Mesenteric fat pad (tissue), 1 donor: ENCODE data around the gene TNRC6B. TPM values are rescaled to one million over a fixed set of nuclear protein-coding genes. Genes with fewer than 3 reads are reported as not detected.
"Not testable (repeated sequence)": the region's sequence is repeated elsewhere in the genome, so short reads cannot be mapped to it uniquely, and the experiment has no call there.

ENCODE experiments used
- DNase-seq: peaks from one replicate; pipeline ENCODE4 v3.0.0-alpha.2; 2020; ENCODE audit warnings: low spot score
- long read RNA-seq: library from polyadenylated mRNA; unstranded; transcript quantifications from one replicate; pipeline ENCODE4 v2.0.0, GENCODE V29; 2020
- total RNA-seq: library from RNA; stranded (reverse); fragmentation: NEBNext Ultra II Directional; extraction: Animal tissue kit (Norgen Biotek cat#: 25700); gene quantifications from one replicate; pipeline ENCODE4 v1.2.1, GENCODE V29; 2021
- donor health status: DM: yes; HTN: yes; CAD: no.

The TNRC6B gene
- total RNA-seq: 37.4 TPM
- long read RNA-seq, partial matches to known transcripts: 25 of 36 reads
- long read RNA-seq, other reads (novel, unspliced or antisense): 11 of 36 reads

GRCh38 chr22:40177738-40178416 lies at the start of gene TNRC6B:
TSS of gene TNRC6B (plus strand) at chr22:40177925. CDS start at chr22:40178136, 211 bp downstream.
- DNase-seq: no peak

GRCh38 chr22:40128989-40129388 lies 48.7 kb upstream of the TNRC6B start:
- no peak for DNase-seq

- no peak for DNase-seq
These were observed 40.6 kb upstream of the TNRC6B start for GRCh38 chr22:40137132-40137531.

- no peak for DNase-seq
These were observed 38.9 kb upstream of the TNRC6B start for GRCh38 chr22:40138866-40139265.

- no peak for DNase-seq
These were observed 30.1 kb upstream of the TNRC6B start for GRCh38 chr22:40147388-40148176.

GRCh38 chr22:40153192-40153591 lies 24.5 kb upstream of the TNRC6B start:
- DNase-seq: no peak

- DNase-seq: no peak
These were observed 24.0 kb upstream of the TNRC6B start for GRCh38 chr22:40153705-40154104.

- DNase-seq: no peak
These were observed 21.7 kb upstream of the TNRC6B start for GRCh38 chr22:40156001-40156516.

- not testable (repeated sequence) for DNase-seq
These were observed 21.0 kb upstream of the TNRC6B start for GRCh38 chr22:40156682-40157081.

- no peak for DNase-seq
These were observed 20.3 kb upstream of the TNRC6B start for GRCh38 chr22:40157330-40157945.

GRCh38 chr22:40161194-40161593 lies 16.5 kb upstream of the TNRC6B start:
- no peak for DNase-seq

GRCh38 chr22:40165537-40165936 lies 12.2 kb upstream of the TNRC6B start:
- DNase-seq: not testable (repeated sequence)

GRCh38 chr22:40175611-40176244 lies 2.0 kb upstream of the TNRC6B start:
- DNase-seq: no peak

GRCh38 chr22:40176921-40177737 lies 596 bp upstream of the TNRC6B start:
- DNase-seq: no peak

GRCh38 chr22:40178417-40179409 lies 988 bp downstream of the TNRC6B start:
- DNase-seq: no peak

- no peak for DNase-seq
These were observed 1.8 kb downstream of the TNRC6B start for GRCh38 chr22:40179526-40179925.

GRCh38 chr22:40180403-40180802 lies 2.7 kb downstream of the TNRC6B start:
- no peak for DNase-seq

GRCh38 chr22:40181323-40181722 lies 3.6 kb downstream of the TNRC6B start:
- DNase-seq: no peak

- no peak for DNase-seq
These were observed 4.6 kb downstream of the TNRC6B start for GRCh38 chr22:40182231-40182835.
